Body of pancreas (tissue), 4 donors: ENCODE measurements around the gene ASTN1. TPM values are rescaled to one million over a fixed set of nuclear protein-coding genes. Genes with fewer than 3 reads are reported as not detected.

Experiments used
- ATAC-seq: fragments of 150-250 bp; one replicate; pipeline ENCODE4 v1.9.1; 2016
- DNase-seq, 4 donors: peaks; one replicate each; pipeline ENCODE4 v3.0.0-alpha.2; 2019
- H3K27ac ChIP-seq, 4 donors: fragments of 200-600 bp; sonication (generic); 1 replicate in 3 of 4; 2 replicates in 1 of 4; pipeline versions ENCODE4 v1.5.1 to v1.6.1; 2016 to 2019; ENCODE audit warnings: mild to moderate bottlenecking in 1 of 4, mixed read lengths in 1 of 4, moderate library complexity in 1 of 4
- H3K27me3 ChIP-seq, 2 donors: fragments of 200-600 bp; sonication (generic); one replicate each; pipeline ENCODE4 v1.6.0; 2016; ENCODE audit warnings: mild to moderate bottlenecking in 1 of 2
- H3K36me3 ChIP-seq, 2 donors: fragments of 200-600 bp; sonication (generic); replicated peaks in 1 of 2; 2 replicates each; pipeline ENCODE4 v1.5.1; 2016; ENCODE audit warnings: low read depth in 2 of 2; ENCODE audit not compliant: insufficient read depth in 1 of 2
- H3K4me1 ChIP-seq: fragments of 200-600 bp; sonication (generic); one replicate; pipeline ENCODE4 v1.6.0; 2016
- H3K4me3 ChIP-seq, 2 donors: fragments of 200-600 bp; sonication (generic); 1 replicate in 1 of 2; 2 replicates in 1 of 2; pipeline ENCODE4 v1.5.1; 2016 to 2019
- H3K9me3 ChIP-seq, 3 donors: fragments of 200-600 bp; sonication (generic); 1 replicate in 2 of 3; 2 replicates in 1 of 3; pipeline ENCODE4 v1.5.1; 2016
- CTCF ChIP-seq, 7 experiments: fragments of 450-650 bp in 4 of 7; fragments of 200-600 bp in 3 of 7; sonication (generic) in 3 of 7; IDR thresholded peaks; one replicate each; pipeline ENCODE4 v1.5.1; 2016 to 2019; ENCODE audit warnings: antibody characterized with exemption in 7 of 7
- POLR2A ChIP-seq, 3 donors: fragments of 450-650 bp; IDR thresholded peaks; one replicate each; pipeline ENCODE4 v1.6.1; 2016; ENCODE audit warnings: antibody characterized with exemption in 3 of 3, mild to moderate bottlenecking in 2 of 3
- whole genome bisulfite sequencing, 2 donors: methylation state at CpG; one replicate each; pipeline ENCODE4 v1.1.5; 2017; 5-methylcytosine and 5-hydroxymethylcytosine counted together
- intact Hi-C: fragments of 100-400 bp; cut with DNase I; formaldehyde crosslinking; loops from one replicate; pipeline ENCODE4 v1.15.1; 2023
- total RNA-seq, 2 donors: library from RNA; depleted of rRNA; stranded (reverse); fragments of >200 nt; gene quantifications; one replicate each; pipeline ENCODE4 v1.1.0, GENCODE V29; 2016

ASTN1 gene
- total RNA-seq, 2 donors from 2014 or later = 0.66 to 0.78 TPM

DNA sequence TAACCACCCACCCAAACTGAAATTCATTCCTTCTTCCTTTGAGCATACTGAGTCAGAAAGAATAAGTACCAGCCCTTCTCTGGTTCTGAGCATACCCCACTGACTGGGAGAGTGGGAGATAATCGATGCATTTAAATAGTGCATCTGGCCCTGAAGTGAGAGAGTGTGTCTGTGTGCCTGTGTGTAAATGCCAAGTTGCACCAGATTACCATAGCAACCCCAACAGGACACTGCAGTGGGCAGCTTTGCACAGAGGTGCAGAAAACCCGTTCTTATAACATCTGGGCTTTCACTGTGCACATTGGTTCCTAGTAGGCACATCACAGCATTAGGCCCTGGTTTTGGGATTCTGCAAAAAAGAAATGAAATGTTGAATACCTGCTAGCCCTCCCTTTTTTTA, 2.3 kb downstream of the ASTN1 start:
- peaks cover 10% of the 10 kb centered on the region for H3K4me1 ChIP-seq
- no peaks in the 10 kb centered on the region for H3K36me3 ChIP-seq
- peaks cover 0 to 13% of the 10 kb centered on the region in 2 donors for H3K27me3 ChIP-seq
- no peak overlapping the region for H3K27ac ChIP-seq
- H3K4me3 ChIP-seq = no peak overlapping the region
- no peak for ATAC-seq
- intact Hi-C loops = no loop called here
- no peak for TF ChIP-seq CTCF (IDR thresholded peaks at IDR 0.05)
- H3K9me3 ChIP-seq = no peaks in the 10 kb centered on the region
- DNase-seq = no peak
- WGBS, 2 donors = 54 to 68% methylated on average over 2 of the region's 2 CpGs

GRCh38 chr1:177146499-177146898, 18.0 kb downstream of the ASTN1 start:
- 39 to 50% methylated on average over 2 of the region's 2 CpGs for WGBS, 2 donors
- TF ChIP-seq CTCF (IDR thresholded peaks at IDR 0.05) (no peak), POLR2A (IDR thresholded peaks at IDR 0.05) (no peak)
- ATAC-seq = no peak
- no peak for DNase-seq
- Histone ChIP-seq H3K4me3 (no peak overlapping the region), H3K4me1 (no peaks in the 10 kb centered on the region), H3K36me3 (no peaks in the 10 kb centered on the region), H3K27ac (no peak overlapping the region), H3K9me3 (no peaks in the 10 kb centered on the region), H3K27me3 (no peaks in the 10 kb centered on the region)
- intact Hi-C loops = no loop called here

GRCh38 chr1:177145106-177146070, 19.1 kb downstream of the ASTN1 start:
- H3K36me3 ChIP-seq = no peaks in the 10 kb centered on the region
- no peaks in the 10 kb centered on the region for H3K4me1 ChIP-seq
- H3K27ac ChIP-seq = no peak overlapping the region
- 61 to 65% methylated on average over 3 of the region's 3 CpGs for WGBS, 2 donors
- no peaks in the 10 kb centered on the region for H3K27me3 ChIP-seq
- ATAC-seq = no peak
- DNase-seq = no peak
- TF ChIP-seq POLR2A (IDR thresholded peaks at IDR 0.05) (no peak), CTCF (IDR thresholded peaks at IDR 0.05) (no peak)
- no peaks in the 10 kb centered on the region for H3K9me3 ChIP-seq
- intact Hi-C loops = no loop called here
- no peak overlapping the region for H3K4me3 ChIP-seq

DNA sequence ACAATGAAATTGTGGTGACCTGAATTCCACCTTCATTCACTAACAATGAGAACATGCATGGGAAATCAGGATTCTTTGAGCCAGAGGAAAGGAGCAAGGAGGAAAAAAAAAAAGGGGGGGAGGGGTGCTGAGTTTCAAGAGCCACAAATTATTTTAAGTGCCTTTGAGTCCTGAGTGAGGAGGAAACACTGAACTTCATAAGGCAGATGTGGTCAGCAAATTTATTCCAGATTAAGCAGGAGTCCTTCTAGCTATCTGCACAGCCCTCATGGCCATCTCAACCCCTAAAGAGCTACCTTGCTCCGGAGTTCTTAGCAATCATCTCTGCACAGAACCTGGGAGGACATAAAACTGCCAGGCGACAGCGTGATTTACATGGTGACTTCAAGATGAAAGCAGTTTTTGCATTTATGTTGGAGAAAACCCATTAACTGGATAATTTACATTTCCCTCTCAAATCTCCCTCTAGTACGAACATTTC, 21.7 kb downstream of the ASTN1 start:
- DNase-seq = no peak
- no peak overlapping the region for H3K4me3 ChIP-seq
- TF ChIP-seq POLR2A (IDR thresholded peaks at IDR 0.05) (no peak), CTCF (IDR thresholded peaks at IDR 0.05) (no peak)
- H3K36me3 ChIP-seq = no peaks in the 10 kb centered on the region
- H3K27me3 ChIP-seq = no peaks in the 10 kb centered on the region
- H3K27ac ChIP-seq = no peak overlapping the region
- WGBS, 2 donors = 78 to 79% methylated on average over 4 of the region's 4 CpGs
- intact Hi-C loops = no loop called here
- H3K4me1 ChIP-seq = no peaks in the 10 kb centered on the region
- ATAC-seq = no peak
- H3K9me3 ChIP-seq = no peaks in the 10 kb centered on the region
